Astrocyte of the cerebellum (primary cell): ENCODE results near the gene ESRP2.
A peak's percentile ranks its signal among the peaks of the same experiment; 100 is the strongest.

Experiments
- DNase-seq: peaks from one replicate; pipeline ENCODE4 v3.0.0-alpha.2; 2011; ENCODE audit warnings: low read depth
- H3K4me3 ChIP-seq: 2 replicates; pipeline ENCODE4 v1.5.1; 2011; ENCODE audit warnings: mild to moderate bottlenecking, low read depth, low read length, moderate library complexity
- in situ Hi-C: cut with HindIII; loops from 2 replicates; pipeline ENCODE4 v1.10.0; 2017; ENCODE audit warnings: low sequenced_read_pairs
- TF ChIP-seq, protein P1 (sequence below): IDR thresholded peaks from 2 replicates; pipeline ENCODE4 v1.5.1; 2012; ENCODE audit warnings: low read length, low read depth, moderate library complexity, mild to moderate bottlenecking; ENCODE audit errors: missing control alignments

The ESRP2 gene

GRCh38 chr16:68235887-68236136 lies at the start of gene ESRP2:
Gene ESRP2 (minus strand): TSS chr16:68236127. CDS start chr16:68236045, 82 bp downstream.
- peak within 1 kb of the TSS; percentile 43 for H3K4me3 ChIP-seq
- TF ChIP-seq, protein P1, sequence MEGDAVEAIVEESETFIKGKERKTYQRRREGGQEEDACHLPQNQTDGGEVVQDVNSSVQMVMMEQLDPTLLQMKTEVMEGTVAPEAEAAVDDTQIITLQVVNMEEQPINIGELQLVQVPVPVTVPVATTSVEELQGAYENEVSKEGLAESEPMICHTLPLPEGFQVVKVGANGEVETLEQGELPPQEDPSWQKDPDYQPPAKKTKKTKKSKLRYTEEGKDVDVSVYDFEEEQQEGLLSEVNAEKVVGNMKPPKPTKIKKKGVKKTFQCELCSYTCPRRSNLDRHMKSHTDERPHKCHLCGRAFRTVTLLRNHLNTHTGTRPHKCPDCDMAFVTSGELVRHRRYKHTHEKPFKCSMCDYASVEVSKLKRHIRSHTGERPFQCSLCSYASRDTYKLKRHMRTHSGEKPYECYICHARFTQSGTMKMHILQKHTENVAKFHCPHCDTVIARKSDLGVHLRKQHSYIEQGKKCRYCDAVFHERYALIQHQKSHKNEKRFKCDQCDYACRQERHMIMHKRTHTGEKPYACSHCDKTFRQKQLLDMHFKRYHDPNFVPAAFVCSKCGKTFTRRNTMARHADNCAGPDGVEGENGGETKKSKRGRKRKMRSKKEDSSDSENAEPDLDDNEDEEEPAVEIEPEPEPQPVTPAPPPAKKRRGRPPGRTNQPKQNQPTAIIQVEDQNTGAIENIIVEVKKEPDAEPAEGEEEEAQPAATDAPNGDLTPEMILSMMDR = no peak
- in situ Hi-C loops = no loop called here
- no peak for DNase-seq

GRCh38 chr16:68285683-68286082 lies 49.8 kb upstream of the ESRP2 start:
- no peak for DNase-seq
- TF ChIP-seq, protein P1 = no peak
- in situ Hi-C loops = no loop called here
- H3K4me3 ChIP-seq = no peak overlapping the region

- TF ChIP-seq, protein P1 = no peak
- no peak for DNase-seq
- in situ Hi-C loops = no loop called here
- H3K4me3 ChIP-seq = no peak overlapping the region
Measured at GRCh38 chr16:68284847-68285246, 48.9 kb upstream of the ESRP2 start.

- in situ Hi-C loops = no loop called here
- no peak overlapping the region for H3K4me3 ChIP-seq
- DNase-seq = no peak
- TF ChIP-seq, protein P1 = no peak
Measured at GRCh38 chr16:68283801-68284598, 48.1 kb upstream of the ESRP2 start.

GRCh38 chr16:68283346-68283745 lies 47.4 kb upstream of the ESRP2 start:
- TF ChIP-seq, protein P1 = no peak
- no peak overlapping the region for H3K4me3 ChIP-seq
- in situ Hi-C loops = no loop called here
- DNase-seq = no peak

DNA sequence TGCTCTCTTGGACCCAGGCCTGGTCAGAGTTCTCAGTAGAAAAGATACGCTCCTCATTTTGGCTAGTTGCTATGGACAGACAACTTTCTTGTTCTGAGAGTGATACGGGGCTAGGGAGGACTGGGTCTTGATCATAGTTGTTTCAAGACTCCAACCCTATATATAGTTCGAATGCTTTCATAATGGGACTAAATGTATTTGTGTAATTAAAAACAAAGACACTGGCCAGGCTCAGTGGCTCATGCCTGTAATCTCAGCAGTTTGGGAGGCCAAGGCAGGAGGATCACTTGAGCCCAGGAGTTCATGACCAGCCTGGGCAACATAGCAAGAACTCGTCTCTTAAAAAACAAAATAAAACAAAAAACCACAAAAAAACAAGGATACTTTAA lies 46.1 kb upstream of the ESRP2 start:
- DNase-seq = no peak
- in situ Hi-C loops = no loop called here
- H3K4me3 ChIP-seq = no peak overlapping the region

More for the DNA sequence above, 46.1 kb upstream of the ESRP2 start:
- TF ChIP-seq, protein P1 = no peak
